ENCODE results near the gene ZDHHC3.

The ZDHHC3 gene

DNA sequence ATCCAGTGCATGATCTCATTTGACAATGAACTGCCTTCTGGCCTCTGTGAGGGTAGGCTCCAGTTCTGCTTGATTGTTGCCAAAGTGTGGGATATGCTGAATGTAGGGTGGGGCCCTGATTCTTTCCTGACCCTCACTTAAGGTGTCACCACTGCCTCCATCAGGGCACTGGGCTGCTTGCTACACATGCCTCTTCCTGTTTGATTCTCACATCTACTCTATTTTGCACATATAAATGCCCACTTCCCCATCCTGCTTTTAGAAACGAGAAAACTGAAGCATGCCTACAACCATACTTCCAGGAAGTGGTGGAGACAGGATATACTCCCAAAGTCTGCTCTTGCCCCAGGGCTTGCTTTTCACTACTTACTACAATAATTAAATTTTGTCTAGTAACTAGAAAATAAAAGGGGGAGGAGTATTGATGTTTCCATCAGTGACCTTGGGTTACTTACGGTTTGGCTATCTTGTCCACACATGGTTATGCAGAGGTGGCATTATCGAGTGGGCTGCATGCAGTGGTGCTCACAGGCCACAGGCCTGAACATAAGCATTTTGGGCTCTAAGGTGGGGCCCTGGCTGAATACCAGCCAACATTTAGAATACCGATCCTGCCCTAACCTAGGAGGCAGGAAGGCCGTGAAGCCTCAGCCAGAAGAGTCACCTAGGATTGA lies 6.7 kb downstream of the ZDHHC3 start:
- peak; percentile 64 for ATAC-seq (replicated peaks)
- peak overlapping the region; percentile 15 to 54 for H3K4me3 Mint-ChIP-seq
- H3K9me3 Mint-ChIP-seq = no peaks in the 10 kb centered on the region
- H3K4me1 Mint-ChIP-seq (ENCODE audit: low read depth in 2 of 2) = peaks cover 44 to 79% of the 10 kb centered on the region in 2 donors
- H3K27me3 Mint-ChIP-seq = no peaks in the 10 kb centered on the region
- DNase-seq = peak in 1 of 3 experiments; percentile 12
- peaks cover 7% of the 10 kb centered on the region for H3K36me3 Mint-ChIP-seq (ENCODE audit: insufficient read depth)
- peak overlapping the region; percentile 80 to 85 for H3K27ac Mint-ChIP-seq

DNA sequence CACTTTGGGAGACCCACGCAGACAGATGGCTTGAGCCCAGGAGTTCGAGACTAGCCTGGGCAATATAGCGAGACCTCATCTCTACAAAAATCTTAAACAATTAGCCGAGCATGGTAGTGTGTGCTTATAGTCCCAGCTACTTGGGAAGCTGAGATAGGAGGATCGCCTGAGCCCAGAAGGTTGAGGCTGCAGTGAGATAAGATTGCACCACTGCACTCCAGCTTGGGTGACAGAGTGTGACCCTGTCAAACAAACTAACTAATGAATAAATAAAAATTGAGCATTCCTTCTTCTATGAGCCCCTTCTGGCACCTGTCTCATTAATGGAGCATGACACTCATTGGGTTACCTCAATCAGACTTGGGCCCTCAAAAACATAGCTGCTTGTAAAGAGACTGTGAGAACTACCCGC lies 7.5 kb downstream of the ZDHHC3 start:
- Mint-ChIP-seq H3K27me3 (no peaks in the 10 kb centered on the region), H3K36me3 (ENCODE audit: insufficient read depth) (peaks cover 11% of the 10 kb centered on the region), H3K27ac (peak overlapping the region; percentile 71 to 80), H3K9me3 (no peaks in the 10 kb centered on the region), H3K4me1 (ENCODE audit: low read depth in 2 of 2) (peaks cover 49 to 84% of the 10 kb centered on the region in 2 donors), H3K4me3 (no peak overlapping the region)
- DNase-seq (no peak), ATAC-seq (replicated peaks) (no peak)

DNA sequence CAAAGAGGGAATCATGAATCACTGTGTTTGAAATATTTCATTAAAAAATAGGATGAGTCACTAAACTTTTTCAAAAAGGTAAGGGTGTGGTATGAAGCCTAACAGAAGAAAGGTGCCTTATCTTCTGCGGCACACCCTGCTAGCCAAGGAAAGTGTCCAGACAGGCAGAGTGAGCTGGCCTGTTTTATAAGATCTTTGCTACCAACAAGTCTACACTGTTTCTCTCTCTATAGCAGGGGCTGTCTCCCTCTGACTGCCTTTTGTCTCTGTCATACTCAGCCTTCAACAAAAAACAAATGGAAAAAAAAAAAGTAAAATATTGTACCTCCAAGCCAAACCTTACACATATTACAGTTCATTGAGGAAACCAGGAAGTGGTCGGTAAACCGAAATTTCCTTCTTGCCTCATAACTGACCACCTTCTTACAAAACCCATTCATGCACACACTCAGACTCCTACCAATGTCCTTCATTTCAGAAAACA lies 9.1 kb downstream of the ZDHHC3 start:
- no peak for DNase-seq
- H3K9me3 Mint-ChIP-seq = no peaks in the 10 kb centered on the region
- peak overlapping the region; percentile 19 to 36 for H3K27ac Mint-ChIP-seq
- no peak overlapping the region for H3K4me3 Mint-ChIP-seq
- peaks cover 11% of the 10 kb centered on the region for H3K36me3 Mint-ChIP-seq (ENCODE audit: insufficient read depth)
- H3K27me3 Mint-ChIP-seq = no peaks in the 10 kb centered on the region
- peak; percentile 10 for ATAC-seq (replicated peaks)
- H3K4me1 Mint-ChIP-seq (ENCODE audit: low read depth in 2 of 2) = peaks cover 60 to 90% of the 10 kb centered on the region in 2 donors

DNA sequence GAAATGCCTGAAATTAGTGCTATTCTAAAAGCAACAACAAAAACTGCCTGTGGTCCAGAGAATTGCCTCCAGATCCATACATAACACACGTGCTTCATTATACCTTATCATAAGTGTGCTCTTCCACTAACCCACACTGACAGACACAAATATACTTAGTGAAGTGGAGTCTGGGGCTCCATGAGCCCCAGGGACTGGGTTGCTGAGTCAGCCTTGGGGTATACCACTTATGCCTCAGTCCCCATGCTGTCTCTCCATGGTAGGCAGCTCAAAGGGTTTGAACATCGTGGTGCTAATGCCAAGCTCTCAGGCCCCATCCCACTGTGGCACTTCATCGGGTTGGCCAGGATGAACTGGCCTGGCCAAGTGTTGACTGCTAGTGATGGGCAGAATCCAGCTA lies 10.8 kb downstream of the ZDHHC3 start:
- H3K9me3 Mint-ChIP-seq = no peaks in the 10 kb centered on the region
- no peak for ATAC-seq (replicated peaks)
- no peak overlapping the region for H3K27ac Mint-ChIP-seq

DNA sequence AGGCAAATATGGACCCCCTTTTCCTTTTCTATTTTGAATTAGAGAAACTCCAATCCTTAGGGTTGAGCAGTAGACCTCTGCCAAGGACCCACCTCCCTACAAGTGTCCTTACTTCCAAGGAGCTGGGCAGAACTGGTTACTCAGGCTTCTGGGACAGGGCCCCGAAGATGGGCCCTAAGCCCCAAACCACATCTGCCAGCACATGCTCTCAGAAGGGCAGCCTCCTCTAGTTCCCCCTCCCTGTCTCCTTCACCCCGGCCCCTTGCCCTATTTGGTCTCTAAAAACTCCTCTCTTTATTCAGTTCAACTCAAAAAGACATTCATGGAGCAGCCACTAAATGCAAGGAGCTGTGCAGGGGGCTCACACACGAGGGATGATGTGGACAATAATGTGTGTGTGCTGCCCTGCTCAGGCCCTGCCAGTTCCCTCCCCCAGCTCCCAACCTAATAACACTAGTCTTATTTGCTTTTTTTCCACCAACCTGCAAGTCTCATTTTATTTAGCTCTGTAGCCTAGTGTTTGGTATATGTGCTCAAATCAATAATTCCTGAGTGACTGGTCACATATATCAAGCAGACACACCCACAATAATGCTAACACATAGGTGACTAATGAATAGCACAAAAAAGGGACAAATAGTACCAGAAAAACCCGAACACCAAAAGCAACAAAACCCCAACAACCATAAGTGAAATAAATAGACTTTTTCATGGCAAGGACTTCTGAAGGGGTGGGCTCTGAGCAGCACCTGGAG lies 12.2 kb downstream of the ZDHHC3 start:
- no peaks in the 10 kb centered on the region for H3K27me3 Mint-ChIP-seq
- no peak overlapping the region for H3K27ac Mint-ChIP-seq
- no peak for DNase-seq
- H3K4me1 Mint-ChIP-seq (ENCODE audit: low read depth in 2 of 2) = peaks cover 44 to 72% of the 10 kb centered on the region in 2 donors
- ATAC-seq (replicated peaks) = no peak
- peaks cover 9% of the 10 kb centered on the region for H3K36me3 Mint-ChIP-seq (ENCODE audit: insufficient read depth)
- H3K4me3 Mint-ChIP-seq = no peak overlapping the region
- no peaks in the 10 kb centered on the region for H3K9me3 Mint-ChIP-seq

More for the DNA sequence above, 10.8 kb downstream of the ZDHHC3 start:
- Mint-ChIP-seq H3K36me3 (ENCODE audit: insufficient read depth) (peaks cover 13% of the 10 kb centered on the region), H3K4me1 (ENCODE audit: low read depth in 2 of 2) (peaks cover 58 to 86% of the 10 kb centered on the region in 2 donors), H3K4me3 (no peak overlapping the region), H3K27me3 (no peaks in the 10 kb centered on the region)
- no peak for DNase-seq

DNA sequence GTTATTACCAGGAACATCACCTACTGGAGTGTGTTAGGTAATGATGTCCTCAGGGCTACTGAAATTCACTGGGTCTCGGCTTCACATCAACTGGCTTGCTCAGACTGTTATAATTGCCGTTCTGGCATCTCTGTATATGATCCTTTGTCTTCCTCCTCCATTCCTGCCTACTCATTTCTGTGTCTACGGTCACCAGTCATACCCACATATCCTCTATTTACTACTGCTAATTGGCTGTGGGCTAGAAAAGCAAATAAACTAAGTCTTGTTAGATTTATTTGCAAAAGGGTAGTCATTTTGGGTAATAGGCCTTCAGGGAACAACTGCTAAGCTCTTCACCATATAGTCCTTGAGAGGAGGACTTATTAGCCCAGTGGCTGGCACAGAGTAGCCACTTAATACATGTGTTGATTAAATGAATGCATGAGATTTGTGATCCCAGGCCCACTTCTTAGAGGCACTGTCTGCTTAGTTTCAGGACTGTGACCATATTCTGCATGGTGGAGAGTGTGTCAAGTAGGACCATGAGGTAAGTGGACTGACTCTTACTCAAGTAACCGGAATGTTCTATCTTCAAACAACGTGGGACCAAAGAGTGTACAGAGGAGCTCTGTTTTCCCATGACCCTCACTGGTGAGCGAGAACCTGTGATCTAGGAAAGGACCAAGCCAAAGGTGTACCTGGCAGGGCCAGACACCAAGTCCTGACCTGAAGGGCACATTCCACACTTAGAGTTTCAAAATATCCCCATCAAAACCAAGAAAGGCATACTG lies 13.2 kb downstream of the ZDHHC3 start:
- no peaks in the 10 kb centered on the region for H3K27me3 Mint-ChIP-seq
- H3K9me3 Mint-ChIP-seq = no peaks in the 10 kb centered on the region
- H3K27ac Mint-ChIP-seq = peak overlapping the region in 1 of 2 donors; percentile 17
- H3K4me1 Mint-ChIP-seq (ENCODE audit: low read depth in 2 of 2) = peaks cover 38 to 69% of the 10 kb centered on the region in 2 donors
- no peak overlapping the region for H3K4me3 Mint-ChIP-seq
- no peak for ATAC-seq (replicated peaks)
- no peak for DNase-seq
- peaks cover 9% of the 10 kb centered on the region for H3K36me3 Mint-ChIP-seq (ENCODE audit: insufficient read depth)

DNA sequence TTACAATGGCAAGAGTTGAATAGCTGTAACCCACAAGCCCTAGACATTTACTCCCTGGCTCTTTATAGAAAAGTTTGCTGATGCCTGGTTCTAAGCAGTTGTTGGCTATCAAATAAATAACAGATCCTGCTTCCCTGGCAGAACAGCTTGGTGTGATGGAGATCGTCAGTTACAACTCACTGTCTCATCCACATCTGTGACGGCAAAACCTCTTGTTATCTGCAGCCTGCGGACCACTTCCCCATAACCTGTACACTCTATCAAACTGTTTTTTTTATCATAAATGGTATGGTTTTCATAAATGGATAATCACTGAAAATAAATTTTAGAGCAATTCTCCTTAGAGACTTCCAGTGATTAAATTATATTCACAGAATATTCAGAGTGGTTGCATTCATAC lies 14.1 kb downstream of the ZDHHC3 start:
- no peak for ATAC-seq (replicated peaks)
- Mint-ChIP-seq H3K9me3 (no peaks in the 10 kb centered on the region), H3K27ac (no peak overlapping the region), H3K27me3 (no peaks in the 10 kb centered on the region), H3K36me3 (ENCODE audit: insufficient read depth) (peaks cover 9% of the 10 kb centered on the region), H3K4me3 (no peak overlapping the region), H3K4me1 (ENCODE audit: low read depth in 2 of 2) (peaks cover 38 to 67% of the 10 kb centered on the region in 2 donors)
- DNase-seq = no peak

DNA sequence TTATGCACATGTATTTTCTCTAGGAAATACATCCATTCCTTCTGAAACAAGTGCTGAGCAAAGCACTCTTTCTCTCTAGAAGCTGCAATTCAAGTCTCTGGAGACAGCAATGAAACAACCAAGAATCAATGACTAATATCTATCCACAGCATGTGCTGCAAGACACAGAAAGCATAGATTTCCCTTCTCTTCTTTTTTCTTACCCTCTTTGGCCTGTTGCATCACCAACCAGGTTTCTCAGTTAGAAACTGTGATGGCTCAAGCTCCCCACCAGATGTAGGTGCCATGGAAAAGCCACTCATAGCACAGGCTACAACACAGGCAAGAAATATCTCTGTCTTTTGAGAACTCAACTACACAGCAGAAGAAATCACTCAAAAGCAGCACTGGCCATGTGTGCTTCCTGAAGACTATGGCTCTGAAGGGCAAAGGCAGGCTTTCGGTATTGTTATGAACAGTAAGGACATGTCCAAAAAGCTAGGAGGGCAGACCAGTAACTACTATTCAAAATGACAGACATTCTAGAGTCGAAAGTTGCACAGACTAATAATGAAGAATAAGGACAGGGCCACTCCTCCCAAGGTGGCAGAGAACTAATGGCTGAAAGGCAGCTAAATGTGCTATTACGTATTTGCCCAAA lies 15.5 kb downstream of the ZDHHC3 start:
- peaks cover 9% of the 10 kb centered on the region for H3K36me3 Mint-ChIP-seq (ENCODE audit: insufficient read depth)
- H3K4me3 Mint-ChIP-seq = no peak overlapping the region
- H3K9me3 Mint-ChIP-seq = no peaks in the 10 kb centered on the region
- H3K27me3 Mint-ChIP-seq = no peaks in the 10 kb centered on the region
- ATAC-seq (replicated peaks) = no peak
- H3K27ac Mint-ChIP-seq = no peak overlapping the region
- H3K4me1 Mint-ChIP-seq (ENCODE audit: low read depth in 2 of 2) = peaks cover 39 to 64% of the 10 kb centered on the region in 2 donors
- DNase-seq = no peak

DNA sequence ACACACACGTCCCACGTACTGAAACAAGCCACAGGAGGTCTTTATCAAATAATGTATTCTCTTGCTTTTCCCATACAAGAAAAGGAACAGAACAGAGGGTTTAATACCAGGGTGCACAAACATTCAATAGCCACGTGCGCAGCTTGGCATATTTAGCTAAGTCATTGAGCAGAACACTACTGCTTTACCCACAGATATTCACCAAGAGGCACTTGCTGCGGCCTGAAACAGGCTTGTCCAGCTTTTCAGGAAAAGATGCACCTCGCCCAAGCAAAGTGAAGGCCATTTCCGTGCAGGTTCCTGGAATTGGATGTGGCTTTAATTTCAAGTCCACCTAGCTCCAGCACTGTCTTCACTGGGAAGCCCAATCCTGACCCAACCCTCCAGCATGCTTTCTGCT lies 17.6 kb downstream of the ZDHHC3 start:
- ATAC-seq (replicated peaks) (no peak), DNase-seq (no peak)
- H3K27me3 Mint-ChIP-seq = no peaks in the 10 kb centered on the region
- peaks cover 26 to 43% of the 10 kb centered on the region in 2 donors for H3K4me1 Mint-ChIP-seq (ENCODE audit: low read depth in 2 of 2)
- no peak overlapping the region for H3K4me3 Mint-ChIP-seq
- no peak overlapping the region for H3K27ac Mint-ChIP-seq
- peaks cover 2% of the 10 kb centered on the region for H3K36me3 Mint-ChIP-seq (ENCODE audit: insufficient read depth)
- H3K9me3 Mint-ChIP-seq = no peaks in the 10 kb centered on the region

DNA sequence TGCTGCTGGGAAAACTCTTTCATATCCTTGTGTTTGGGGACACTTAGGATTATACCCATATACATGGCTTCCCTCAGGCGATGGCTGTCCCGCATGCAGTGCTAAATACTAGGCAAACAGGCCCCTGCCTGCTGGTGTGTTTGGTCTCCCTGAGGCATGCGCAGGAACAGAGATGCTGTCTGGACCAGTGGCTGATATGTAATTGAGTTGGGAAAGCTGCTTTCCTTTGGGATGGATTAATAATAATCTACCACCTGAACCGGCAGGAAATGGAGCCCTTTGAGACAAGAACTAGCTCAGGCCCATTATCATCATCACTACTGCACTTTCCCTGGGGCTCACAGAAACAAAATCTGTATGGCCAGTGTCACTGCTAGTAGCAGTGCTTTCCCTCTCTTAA lies 18.0 kb downstream of the ZDHHC3 start:
- peaks cover 2% of the 10 kb centered on the region for H3K36me3 Mint-ChIP-seq (ENCODE audit: insufficient read depth)
- ATAC-seq (replicated peaks) (no peak), DNase-seq (no peak)
- peaks cover 22 to 40% of the 10 kb centered on the region in 2 donors for H3K4me1 Mint-ChIP-seq (ENCODE audit: low read depth in 2 of 2)
- H3K27ac Mint-ChIP-seq = no peak overlapping the region
- H3K9me3 Mint-ChIP-seq = no peaks in the 10 kb centered on the region
- no peak overlapping the region for H3K4me3 Mint-ChIP-seq
- no peaks in the 10 kb centered on the region for H3K27me3 Mint-ChIP-seq

DNA sequence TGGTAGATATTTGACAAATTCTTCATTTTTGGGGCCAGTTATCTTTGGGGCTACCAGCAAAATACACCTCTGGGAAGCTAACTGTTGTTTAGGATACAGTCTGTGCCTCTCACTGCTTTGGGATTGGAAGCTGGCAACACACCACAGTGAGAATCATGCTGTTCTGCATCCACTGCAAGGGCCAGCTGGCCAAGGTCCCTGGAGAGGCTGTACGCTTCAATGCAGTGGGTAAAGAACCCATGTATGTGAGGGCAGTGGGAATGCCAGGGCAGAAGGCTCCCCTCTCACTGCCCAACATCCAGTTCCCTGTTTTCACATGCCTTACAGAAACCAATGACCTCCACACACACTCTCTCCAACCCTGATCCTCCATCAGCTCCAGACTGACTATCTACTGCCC lies 20.1 kb downstream of the ZDHHC3 start:
- peaks cover 28 to 43% of the 10 kb centered on the region in 2 donors for H3K4me1 Mint-ChIP-seq (ENCODE audit: low read depth in 2 of 2)

DNA sequence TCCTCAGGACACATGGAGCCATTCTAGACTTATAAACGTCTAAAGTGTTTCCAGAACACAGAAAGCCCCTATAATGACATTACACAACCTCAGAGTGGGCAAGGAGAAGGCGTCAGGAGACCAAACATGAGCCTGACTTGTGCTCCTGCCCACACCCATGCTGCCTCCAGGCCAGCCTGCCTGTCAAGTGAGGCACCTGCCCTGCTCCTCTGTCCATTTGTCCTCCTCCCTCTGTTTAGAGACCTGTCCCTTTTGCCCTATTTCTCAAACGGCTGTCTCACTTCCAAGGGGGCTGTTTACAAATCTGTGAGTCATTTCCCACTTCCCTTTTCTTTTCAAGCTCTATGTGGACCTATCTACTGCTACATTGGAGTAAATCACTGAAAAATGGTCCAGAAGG lies 21.0 kb downstream of the ZDHHC3 start:
- ATAC-seq (replicated peaks) (no peak), DNase-seq (no peak)
- H3K27ac Mint-ChIP-seq = peak overlapping the region in 1 of 2 donors; percentile 58
- peaks cover 31 to 43% of the 10 kb centered on the region in 2 donors for H3K4me1 Mint-ChIP-seq (ENCODE audit: low read depth in 2 of 2)
- no peaks in the 10 kb centered on the region for H3K27me3 Mint-ChIP-seq
- no peaks in the 10 kb centered on the region for H3K36me3 Mint-ChIP-seq (ENCODE audit: insufficient read depth)
- H3K4me3 Mint-ChIP-seq = no peak overlapping the region
- no peaks in the 10 kb centered on the region for H3K9me3 Mint-ChIP-seq

More for the DNA sequence above, 20.1 kb downstream of the ZDHHC3 start:
- DNase-seq = no peak
- no peak overlapping the region for H3K4me3 Mint-ChIP-seq
- no peak for ATAC-seq (replicated peaks)
- no peaks in the 10 kb centered on the region for H3K9me3 Mint-ChIP-seq
- no peak overlapping the region for H3K27ac Mint-ChIP-seq
- H3K36me3 Mint-ChIP-seq (ENCODE audit: insufficient read depth) = peaks cover under 1% of the 10 kb centered on the region
- H3K27me3 Mint-ChIP-seq = no peaks in the 10 kb centered on the region

DNA sequence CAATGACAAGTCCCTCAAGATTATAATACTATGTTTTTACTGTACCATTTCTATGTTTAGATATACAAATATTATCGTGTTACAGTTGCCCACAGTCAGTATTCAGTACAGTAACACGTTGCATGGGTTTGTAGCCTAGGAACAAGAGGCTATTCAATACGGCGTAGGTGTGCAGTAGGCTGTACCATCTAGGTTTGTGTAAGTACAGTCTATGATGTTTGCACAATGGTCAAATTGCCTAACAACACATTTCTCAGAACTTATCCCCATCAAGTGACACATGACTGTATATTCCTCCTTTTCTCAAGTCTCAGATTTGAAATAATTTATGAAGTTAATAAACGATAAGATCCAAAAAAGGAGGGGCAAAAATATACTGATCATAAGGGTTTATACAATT lies 21.7 kb downstream of the ZDHHC3 start:
- Mint-ChIP-seq H3K4me3 (no peak overlapping the region), H3K27ac (peak overlapping the region in 1 of 2 donors; percentile 58), H3K36me3 (ENCODE audit: insufficient read depth) (no peaks in the 10 kb centered on the region), H3K9me3 (no peaks in the 10 kb centered on the region), H3K4me1 (ENCODE audit: low read depth in 2 of 2) (peaks cover 31 to 43% of the 10 kb centered on the region in 2 donors), H3K27me3 (no peaks in the 10 kb centered on the region)
- DNase-seq = no peak
- ATAC-seq (replicated peaks) = no peak

Measured in effector memory CD8-positive, alpha-beta T cell (primary cell).